Stomach (tissue), 9 donors: ENCODE measurements around the gene MYO1E. TPM values are rescaled to one million over a fixed set of nuclear protein-coding genes. Genes with fewer than 3 reads are reported as not detected.

Experiments
- DNase-seq, 2 donors: peaks; one replicate each; pipeline versions ENCODE4 v3.0.0 to v3.0.0-alpha.2; 2013 to 2019
- H3K27ac ChIP-seq, 5 donors: fragments of 200-600 bp in 4 of 5; sonication (generic) in 4 of 5; one replicate each; pipeline ENCODE4 v1.5.1; 2013 to 2019; ENCODE audit warnings: mild to moderate bottlenecking in 1 of 5, moderate library complexity in 1 of 5
- H3K27me3 ChIP-seq, 3 donors: fragments of 200-600 bp; sonication (generic); one replicate each; pipeline ENCODE4 v1.5.1; 2017 to 2019; ENCODE audit warnings: mixed run types in 1 of 3
- H3K36me3 ChIP-seq, 4 donors: fragments of 200-600 bp; sonication (generic); 1 replicate in 3 of 4; 2 replicates in 1 of 4; pipeline ENCODE4 v1.5.1; 2016 to 2019
- H3K4me1 ChIP-seq, 4 donors: fragments of 200-600 bp; sonication (generic); one replicate each; pipeline ENCODE4 v1.5.1; 2016 to 2019
- H3K4me3 ChIP-seq, 4 donors: fragments of 200-600 bp; sonication (generic) in 3 of 4; one replicate each; pipeline ENCODE4 v1.5.1; 2016 to 2019; ENCODE audit warnings: mild to moderate bottlenecking in 1 of 4
- H3K9me3 ChIP-seq, 4 donors: fragments of 200-600 bp; sonication (generic); one replicate each; pipeline ENCODE4 v1.5.1; 2016 to 2019
- CTCF ChIP-seq, 7 experiments: fragments of 450-650 bp in 4 of 7; fragments of 200-600 bp in 3 of 7; sonication (generic) in 3 of 7; IDR thresholded peaks; one replicate each; pipeline ENCODE4 v1.5.1; 2016 to 2019; ENCODE audit warnings: antibody characterized with exemption in 7 of 7, control low read depth in 2 of 7, mild to moderate bottlenecking in 1 of 7
- EP300 ChIP-seq: sonication (generic); formaldehyde crosslinking; IDR thresholded peaks from one replicate; pipeline ENCODE4 v1.6.1; 2017; ENCODE audit warnings: antibody characterized with exemption
- POLR2A ChIP-seq, 4 donors: fragments of 450-650 bp; IDR thresholded peaks; one replicate each; pipeline ENCODE4 v1.6.1; 2016; ENCODE audit warnings: antibody characterized with exemption in 4 of 4, control low read depth in 2 of 4, mild to moderate bottlenecking in 1 of 4, moderate library complexity in 1 of 4
- POLR2AphosphoS5 ChIP-seq, 3 donors: sonication (generic); formaldehyde crosslinking; IDR thresholded peaks; one replicate each; pipeline ENCODE4 v1.6.1; 2016; ENCODE audit warnings: antibody characterized with exemption in 3 of 3
- WGBS, 5 donors: extraction: QIAGEN DNeasy Blood & Tissue Kit in 3 of 5; methylation state at CpG; one replicate each; pipeline versions ENCODE4 v1.1.5 to v1.1.7; 2013 to 2018; 5-methylcytosine and 5-hydroxymethylcytosine counted together
- intact Hi-C: fragments of 100-400 bp; cut with DNase I; formaldehyde crosslinking; loops from one replicate; pipeline ENCODE4 v1.15.1; 2023; ENCODE audit warnings: low total_unique reads
- polyA plus RNA-seq, 3 donors: library from polyadenylated mRNA; stranded (reverse); fragments of 200-250 nt; gene quantifications; one replicate each; pipeline ENCODE4 v1.2.3, GENCODE V29; 2013
- total RNA-seq, 5 donors: library from RNA; depleted of rRNA; stranded (reverse); fragments of >200 nt; gene quantifications; one replicate each; pipeline versions ENCODE4 v1.1.0 to v1.2.3, GENCODE V29; 2014 to 2016
- donor health status: healthy with polysubstance abuse.
- donor health status: Bipolar disorder and iron deficiency.
- donor health status: healthy.

Gene MYO1E
- total and polyA plus RNA-seq, 8 donors = 15.1 to 380 (median 46.3) TPM

- H3K36me3 ChIP-seq = no peaks in the 10 kb centered on the region
- H3K4me3 ChIP-seq = no peak overlapping the region
- H3K27ac ChIP-seq = peak overlapping the region; percentile 47 to 79 (median 70)
- H3K9me3 ChIP-seq = no peaks in the 10 kb centered on the region
- intact Hi-C loops = no loop called here
- peaks cover 28 to 71% (median 42%) of the 10 kb centered on the region in 4 donors for H3K4me1 ChIP-seq
- WGBS, 5 donors = 29 to 36% (median 34%) methylated on average over 6 of the region's 6 CpGs
- no peaks in the 10 kb centered on the region for H3K27me3 ChIP-seq
- TF ChIP-seq POLR2A (IDR thresholded peaks at IDR 0.05) (no peak), POLR2AphosphoS5 (IDR thresholded peaks at IDR 0.05) (peak; percentile 5 to 80 (median 62)), EP300 (peak; percentile 41)
- DNase-seq = peak; percentile 93 to 94
Observed at GRCh38 chr15:59313641-59314332, 58.9 kb downstream of the MYO1E start.

- peaks cover 28 to 66% (median 41%) of the 10 kb centered on the region in 4 donors for H3K4me1 ChIP-seq
- H3K36me3 ChIP-seq = no peaks in the 10 kb centered on the region
- 67 to 88% (median 79%) methylated on average over 7 of the region's 7 CpGs for WGBS, 5 donors
- no peak for TF ChIP-seq POLR2AphosphoS5 (IDR thresholded peaks at IDR 0.05)
- no peak for TF ChIP-seq POLR2A (IDR thresholded peaks at IDR 0.05)
- no peak for TF ChIP-seq EP300
- TF ChIP-seq CTCF (IDR thresholded peaks at IDR 0.05) = no peak
- H3K9me3 ChIP-seq = no peaks in the 10 kb centered on the region
- DNase-seq = no peak
- H3K27ac ChIP-seq = no peak overlapping the region
- intact Hi-C loops = no loop called here
- no peak overlapping the region for H3K4me3 ChIP-seq
- H3K27me3 ChIP-seq = no peaks in the 10 kb centered on the region
Observed at GRCh38 chr15:59312205-59312604, 60.5 kb downstream of the MYO1E start.

- H3K27me3 ChIP-seq = no peaks in the 10 kb centered on the region
- H3K36me3 ChIP-seq = no peaks in the 10 kb centered on the region
- no peaks in the 10 kb centered on the region for H3K9me3 ChIP-seq
- WGBS, 5 donors = 95 to 100% (median 96%) methylated on average over 8 of the region's 8 CpGs
- no peak for TF ChIP-seq EP300
- TF ChIP-seq POLR2A (IDR thresholded peaks at IDR 0.05) = no peak
- no peak for TF ChIP-seq CTCF (IDR thresholded peaks at IDR 0.05)
- TF ChIP-seq POLR2AphosphoS5 (IDR thresholded peaks at IDR 0.05) = no peak
- H3K4me1 ChIP-seq = peaks cover 26 to 64% (median 40%) of the 10 kb centered on the region in 4 donors
- H3K4me3 ChIP-seq = no peak overlapping the region
- H3K27ac ChIP-seq = no peak overlapping the region
- DNase-seq = no peak
- intact Hi-C loops = no loop called here
Observed at GRCh38 chr15:59311195-59311594, 61.5 kb downstream of the MYO1E start.

- Histone ChIP-seq H3K36me3 (no peaks in the 10 kb centered on the region), H3K4me3 (no peak overlapping the region), H3K4me1 (peaks cover 17 to 64% (median 38%) of the 10 kb centered on the region in 4 donors), H3K27ac (peak overlapping the region in 1 of 5 donors; percentile 1), H3K27me3 (no peaks in the 10 kb centered on the region), H3K9me3 (no peaks in the 10 kb centered on the region)
- DNase-seq = no peak
- intact Hi-C loops = no loop called here
- 51 to 75% (median 59%) methylated on average over 5 of the region's 5 CpGs for WGBS, 5 donors
- TF ChIP-seq CTCF (IDR thresholded peaks at IDR 0.05) = no peak
- no peak for TF ChIP-seq POLR2AphosphoS5 (IDR thresholded peaks at IDR 0.05)
- no peak for TF ChIP-seq EP300
- no peak for TF ChIP-seq POLR2A (IDR thresholded peaks at IDR 0.05)
Observed at GRCh38 chr15:59309405-59309804, 63.3 kb downstream of the MYO1E start.

GRCh38 chr15:59307165-59307537 is 65.5 kb downstream of the MYO1E start:
- TF ChIP-seq EP300 (no peak), POLR2A (IDR thresholded peaks at IDR 0.05) (no peak), CTCF (IDR thresholded peaks at IDR 0.05) (no peak), POLR2AphosphoS5 (IDR thresholded peaks at IDR 0.05) (no peak)
- H3K36me3 ChIP-seq = no peaks in the 10 kb centered on the region
- H3K27me3 ChIP-seq = no peaks in the 10 kb centered on the region
- intact Hi-C loops = no loop called here
- peak overlapping the region in 4 of 5 donors; percentile 7 to 50 (median 28) for H3K27ac ChIP-seq
- WGBS, 5 donors = 81 to 88% (median 84%) methylated on average over 6 of the region's 6 CpGs
- DNase-seq = no peak
- no peaks in the 10 kb centered on the region for H3K9me3 ChIP-seq
- no peak overlapping the region for H3K4me3 ChIP-seq
- H3K4me1 ChIP-seq = peaks cover 0 to 55% (median 25%) of the 10 kb centered on the region in 4 donors
